Effector memory CD4-positive, alpha-beta T cell (primary cell): ENCODE results near the gene LAMA4.
A peak's percentile ranks its signal among the peaks of the same experiment; 100 is the strongest.

ENCODE experiments used
- DNase-seq, 3 donors: peaks; one replicate each; pipeline ENCODE4 v3.0.0-alpha.2; 2020
- H3K27ac ChIP-seq: 2 replicates; pipeline ENCODE4 v1.7.0; 2013; ENCODE audit warnings: mild to moderate bottlenecking, low read length, moderate library complexity; ENCODE audit not compliant: insufficient read depth, poor library complexity, severe bottlenecking
- H3K27me3 ChIP-seq: replicated peaks from 2 replicates; pipeline ENCODE4 v1.7.0; 2013; ENCODE audit warnings: mild to moderate bottlenecking, low read length; ENCODE audit not compliant: insufficient read depth, control insufficient read depth, poor library complexity, severe bottlenecking
- H3K36me3 ChIP-seq: 2 replicates; pipeline ENCODE4 v1.7.0; 2013; ENCODE audit warnings: mild to moderate bottlenecking, low read length, moderate library complexity; ENCODE audit not compliant: control insufficient read depth, insufficient read depth
- H3K4me1 ChIP-seq: 2 replicates; pipeline ENCODE4 v1.7.0; 2013; ENCODE audit warnings: low read length, mild to moderate bottlenecking; ENCODE audit not compliant: control insufficient read depth, insufficient read depth, poor library complexity, severe bottlenecking
- H3K4me3 ChIP-seq: 2 replicates; pipeline ENCODE4 v1.7.0; 2013; ENCODE audit warnings: low read length, low read depth, mild to moderate bottlenecking; ENCODE audit not compliant: insufficient read depth, poor library complexity, severe bottlenecking
- H3K9me3 ChIP-seq: 2 replicates; pipeline ENCODE4 v1.7.0; 2013; ENCODE audit warnings: mild to moderate bottlenecking, low read length, moderate library complexity; ENCODE audit not compliant: control insufficient read depth

The LAMA4 gene

GRCh38 chr6:112179631-112180030 lies 74.7 kb downstream of the LAMA4 start:
- no peaks in the 10 kb centered on the region for H3K36me3 ChIP-seq

GRCh38 chr6:112178846-112179245 lies 75.5 kb downstream of the LAMA4 start:
- H3K36me3 ChIP-seq = no peaks in the 10 kb centered on the region
- no peak overlapping the region for H3K27ac ChIP-seq
- H3K27me3 ChIP-seq = no peaks in the 10 kb centered on the region
- H3K4me3 ChIP-seq = no peak overlapping the region
- H3K9me3 ChIP-seq = no peaks in the 10 kb centered on the region
- no peak for DNase-seq
- no peaks in the 10 kb centered on the region for H3K4me1 ChIP-seq

More at GRCh38 chr6:112179631-112180030, 74.7 kb downstream of the LAMA4 start:
- Histone ChIP-seq H3K27me3 (no peaks in the 10 kb centered on the region), H3K4me1 (no peaks in the 10 kb centered on the region), H3K9me3 (no peaks in the 10 kb centered on the region), H3K27ac (no peak overlapping the region), H3K4me3 (no peak overlapping the region)
- DNase-seq = no peak

GRCh38 chr6:112177092-112177491 lies 77.3 kb downstream of the LAMA4 start:
- Histone ChIP-seq H3K36me3 (no peaks in the 10 kb centered on the region), H3K27ac (no peak overlapping the region), H3K27me3 (no peaks in the 10 kb centered on the region), H3K9me3 (no peaks in the 10 kb centered on the region), H3K4me1 (no peaks in the 10 kb centered on the region), H3K4me3 (no peak overlapping the region)
- no peak for DNase-seq

- no peaks in the 10 kb centered on the region for H3K36me3 ChIP-seq
- DNase-seq = no peak
- H3K27me3 ChIP-seq = no peaks in the 10 kb centered on the region
- H3K27ac ChIP-seq = no peak overlapping the region
- H3K9me3 ChIP-seq = no peaks in the 10 kb centered on the region
- H3K4me3 ChIP-seq = no peak overlapping the region
- no peaks in the 10 kb centered on the region for H3K4me1 ChIP-seq
These were observed 78.2 kb downstream of the LAMA4 start for GRCh38 chr6:112176175-112176574.

GRCh38 chr6:112173221-112173804 lies 81.1 kb downstream of the LAMA4 start:
- no peaks in the 10 kb centered on the region for H3K9me3 ChIP-seq
- DNase-seq = no peak
- no peaks in the 10 kb centered on the region for H3K4me1 ChIP-seq
- H3K36me3 ChIP-seq = no peaks in the 10 kb centered on the region
- H3K27me3 ChIP-seq = no peaks in the 10 kb centered on the region
- H3K4me3 ChIP-seq = no peak overlapping the region
- H3K27ac ChIP-seq = no peak overlapping the region

GRCh38 chr6:112172540-112172939 lies 81.8 kb downstream of the LAMA4 start:
- Histone ChIP-seq H3K4me1 (no peaks in the 10 kb centered on the region), H3K4me3 (no peak overlapping the region), H3K27me3 (no peaks in the 10 kb centered on the region), H3K9me3 (no peaks in the 10 kb centered on the region), H3K36me3 (no peaks in the 10 kb centered on the region), H3K27ac (no peak overlapping the region)
- no peak for DNase-seq

- no peak for DNase-seq
- Histone ChIP-seq H3K4me1 (no peaks in the 10 kb centered on the region), H3K4me3 (no peak overlapping the region), H3K9me3 (no peaks in the 10 kb centered on the region), H3K36me3 (no peaks in the 10 kb centered on the region), H3K27me3 (no peaks in the 10 kb centered on the region), H3K27ac (no peak overlapping the region)
These were observed 84.8 kb downstream of the LAMA4 start for GRCh38 chr6:112169541-112169940.

GRCh38 chr6:112163295-112164257 lies 90.8 kb downstream of the LAMA4 start:
- H3K4me1 ChIP-seq = no peaks in the 10 kb centered on the region
- no peak overlapping the region for H3K27ac ChIP-seq
- no peaks in the 10 kb centered on the region for H3K9me3 ChIP-seq
- H3K36me3 ChIP-seq = no peaks in the 10 kb centered on the region
- DNase-seq = peak; percentile 36 to 61 (median 51)
- no peak overlapping the region for H3K4me3 ChIP-seq
- H3K27me3 ChIP-seq = no peaks in the 10 kb centered on the region

- Histone ChIP-seq H3K4me3 (no peak overlapping the region), H3K27ac (no peak overlapping the region), H3K9me3 (no peaks in the 10 kb centered on the region), H3K27me3 (no peaks in the 10 kb centered on the region), H3K36me3 (no peaks in the 10 kb centered on the region), H3K4me1 (no peaks in the 10 kb centered on the region)
- DNase-seq = no peak
These were observed 93.6 kb downstream of the LAMA4 start for GRCh38 chr6:112160745-112161144.

- H3K4me1 ChIP-seq = no peaks in the 10 kb centered on the region
- no peak overlapping the region for H3K4me3 ChIP-seq
- H3K27me3 ChIP-seq = no peaks in the 10 kb centered on the region
- no peak overlapping the region for H3K27ac ChIP-seq
- H3K36me3 ChIP-seq = no peaks in the 10 kb centered on the region
- no peaks in the 10 kb centered on the region for H3K9me3 ChIP-seq
- no peak for DNase-seq
These were observed 97.7 kb downstream of the LAMA4 start for GRCh38 chr6:112156668-112157067.
